Keratinocyte (primary cell): ENCODE data around the gene RHOBTB3. TPM values are rescaled to one million over a fixed set of nuclear protein-coding genes. Genes with fewer than 3 reads are reported as not detected.

ENCODE experiments used
- DNase-seq: peaks from one replicate; pipeline ENCODE4 v3.0.0-alpha.2; 2011; ENCODE audit warnings: low read depth, missing footprints, low spot score
- FAIRE-seq: peaks from 2 replicates; lab custom pipeline; 2011; peaks lifted over from hg19 to GRCh38; lab: Jason Lieb, UNC
- H2AFZ ChIP-seq: 2 replicates; pipeline ENCODE4 v1.6.0; 2012; ENCODE audit warnings: low read length, control low read depth, inconsistent platforms; ENCODE audit not compliant: control insufficient read depth
- H3K27ac ChIP-seq: 2 replicates; pipeline ENCODE4 v1.5.1; 2011; ENCODE audit warnings: low read length; ENCODE audit not compliant: control insufficient read depth, insufficient read depth
- H3K27me3 ChIP-seq: 3 replicates; pipeline ENCODE4 v1.6.0; 2011; ENCODE audit warnings: low read length; ENCODE audit not compliant: control insufficient read depth, insufficient read depth; ENCODE audit errors: extremely low read depth
- H3K36me3 ChIP-seq, 2 experiments: 2 replicates in 1 of 2; 3 replicates in 1 of 2; pipeline ENCODE4 v1.5.1; 2011; ENCODE audit warnings: low read length in 2 of 2, mild to moderate bottlenecking in 1 of 2; ENCODE audit not compliant: control insufficient read depth in 2 of 2, insufficient read depth in 2 of 2; ENCODE audit errors: extremely low read depth in 1 of 2
- H3K4me1 ChIP-seq: 3 replicates; pipeline ENCODE4 v1.5.1; 2011; ENCODE audit warnings: low read length; ENCODE audit not compliant: control insufficient read depth, insufficient read depth; ENCODE audit errors: extremely low read depth
- H3K4me2 ChIP-seq: 3 replicates; pipeline ENCODE4 v1.6.0; 2011; ENCODE audit warnings: low read depth, low read length; ENCODE audit not compliant: control insufficient read depth, insufficient read depth; ENCODE audit errors: extremely low read depth
- H3K4me3 ChIP-seq, 3 experiments: fragments of 200-600 bp in 1 of 3; sonication (generic) in 1 of 3; 2 replicates in 2 of 3; 3 replicates in 1 of 3; pipeline ENCODE4 v1.5.1; 2011 to 2016; ENCODE audit warnings: low read length in 3 of 3, mild to moderate bottlenecking in 3 of 3, control low read depth in 2 of 3, inconsistent platforms in 1 of 3, low read depth in 1 of 3, mixed read lengths in 1 of 3, mixed run types in 1 of 3, moderate library complexity in 1 of 3; ENCODE audit not compliant: control insufficient read depth in 2 of 3, insufficient read depth in 2 of 3; ENCODE audit errors: extremely low read depth in 1 of 3
- H3K79me2 ChIP-seq: 2 replicates; pipeline ENCODE4 v1.6.0; 2012; ENCODE audit warnings: low read length; ENCODE audit not compliant: control insufficient read depth, insufficient read depth
- H3K9ac ChIP-seq: 3 replicates; pipeline ENCODE4 v1.6.0; 2011; ENCODE audit warnings: low read length; ENCODE audit not compliant: control insufficient read depth, insufficient read depth; ENCODE audit errors: extremely low read depth
- H3K9me1 ChIP-seq: 3 replicates; pipeline ENCODE4 v1.6.0; 2011; ENCODE audit warnings: low read length; ENCODE audit not compliant: control insufficient read depth, insufficient read depth; ENCODE audit errors: extremely low read depth
- H3K9me3 ChIP-seq: 2 replicates; pipeline ENCODE4 v1.5.1; 2012; ENCODE audit warnings: low read depth, low read length; ENCODE audit not compliant: control insufficient read depth
- H4K20me1 ChIP-seq: 3 replicates; pipeline ENCODE4 v1.6.0; 2011; ENCODE audit warnings: low read length; ENCODE audit not compliant: control insufficient read depth, insufficient read depth; ENCODE audit errors: extremely low read depth
- CTCF ChIP-seq, 3 experiments: IDR thresholded peaks in 1 of 3; conservative IDR thresholded peaks in 1 of 3; optimal IDR thresholded peaks in 1 of 3; 2 replicates in 2 of 3; 3 replicates in 1 of 3; pipeline versions ENCODE3 to v1.5.1; 2011; ENCODE audit warnings: low read length in 3 of 3, mild to moderate bottlenecking in 3 of 3, moderate library complexity in 2 of 3, control low read depth in 1 of 3, inconsistent platforms in 1 of 3; ENCODE audit not compliant: insufficient read depth in 2 of 3; ENCODE audit errors: extremely low read depth in 1 of 3
- EZH2 ChIP-seq: IDR thresholded peaks from one replicate; pipeline ENCODE4 v1.6.1; 2012; ENCODE audit warnings: inconsistent platforms, mild to moderate bottlenecking, low read length, moderate library complexity
- dilution Hi-C: fragments of 300-500 bp; cut with MboI; formaldehyde crosslinking; loops from one replicate; pipeline ENCODE4 v1.7.0; 2020; ENCODE audit warnings: low sequenced_read_pairs; ENCODE audit not compliant: extremely low pct_ligation_motif_present
- polyA plus RNA-seq, 5 experiments: library from polyadenylated mRNA; depleted of rRNA in 3 of 5; stranded (reverse) in 3 of 5; stranded (forward) in 1 of 5; unstranded in 1 of 5; fragments of >200 nt; gene quantifications; 1 replicate in 1 of 5; 2 replicates in 3 of 5; 3 replicates in 1 of 5; pipeline versions ENCODE4 v1.2.1 to v1.2.3, GENCODE V29; 2011 to 2012; ENCODE audit warnings: missing spikeins in 2 of 5, low read depth in 1 of 5, low replicate concordance in 1 of 5

RHOBTB3 gene
- polyA plus RNA-seq, 1 donor (not counting 4 experiments of a cell fraction or from before 2014, with no cell fraction given) = 4.7 TPM

DNA sequence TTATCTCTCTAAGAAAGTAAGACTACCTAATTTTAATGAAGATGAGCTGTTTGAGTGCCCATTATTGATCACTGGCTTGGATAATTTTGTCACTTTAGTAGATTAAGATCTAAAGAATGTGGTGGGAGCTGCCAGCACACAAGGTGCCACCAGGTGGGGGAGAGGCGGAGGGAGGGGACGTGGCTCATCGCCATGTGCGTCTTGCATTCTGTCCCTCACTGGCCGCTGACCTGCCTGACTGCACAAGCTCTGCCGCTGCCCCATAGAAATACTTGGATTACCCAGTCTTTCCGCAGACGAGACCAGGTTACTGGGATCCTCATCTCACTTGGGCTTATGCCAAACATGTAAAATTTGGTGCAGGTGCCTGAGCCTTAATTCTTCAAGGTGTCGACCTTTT lies 37.6 kb downstream of the RHOBTB3 start:
- no peaks in the 10 kb centered on the region for H3K79me2 ChIP-seq
- H3K9ac ChIP-seq = no peak overlapping the region
- no peak overlapping the region for H3K4me3 ChIP-seq
- DNase-seq (no peak), FAIRE-seq (no peak)
- H3K4me1 ChIP-seq = peaks cover 16% of the 10 kb centered on the region
- H3K9me1 ChIP-seq = no peaks in the 10 kb centered on the region
- H3K36me3 ChIP-seq = no peaks in the 10 kb centered on the region
- H2AFZ ChIP-seq = no peak overlapping the region
- H3K27me3 ChIP-seq = no peaks in the 10 kb centered on the region
- no peaks in the 10 kb centered on the region for H3K9me3 ChIP-seq
- dilution Hi-C loops = no loop called here
- no peak overlapping the region for H3K27ac ChIP-seq
- H4K20me1 ChIP-seq = no peaks in the 10 kb centered on the region
- no peak overlapping the region for H3K4me2 ChIP-seq
- TF ChIP-seq EZH2 (no peak), CTCF (optimal IDR thresholded peaks at IDR 0.05 in 1 of 3, IDR thresholded peaks at IDR 0.05 in 1 of 3, conservative IDR thresholded peaks at IDR 0.05 in 1 of 3; ENCODE audit: extremely low read depth in 1 of 3, insufficient read depth in 2 of 3, low read length in 3 of 3) (no peak)

- no peak for TF ChIP-seq EZH2
- TF ChIP-seq CTCF (optimal IDR thresholded peaks at IDR 0.05 in 1 of 3, IDR thresholded peaks at IDR 0.05 in 1 of 3, conservative IDR thresholded peaks at IDR 0.05 in 1 of 3; ENCODE audit: extremely low read depth in 1 of 3, insufficient read depth in 2 of 3, low read length in 3 of 3) = no peak
- Histone ChIP-seq H3K79me2 (no peaks in the 10 kb centered on the region), H3K9me3 (no peaks in the 10 kb centered on the region), H3K9me1 (no peaks in the 10 kb centered on the region), H3K4me3 (no peak overlapping the region), H3K4me2 (peak overlapping the region; percentile 72), H3K27me3 (no peaks in the 10 kb centered on the region), H4K20me1 (no peaks in the 10 kb centered on the region), H2AFZ (peak overlapping the region; percentile 45), H3K9ac (no peak overlapping the region), H3K36me3 (no peaks in the 10 kb centered on the region), H3K27ac (no peak overlapping the region), H3K4me1 (peaks cover 22% of the 10 kb centered on the region)
- FAIRE-seq (peak; percentile 53), DNase-seq (no peak)
- dilution Hi-C loops = no loop called here
These were observed 39.9 kb downstream of the RHOBTB3 start for GRCh38 chr5:95770830-95771708.
